K562 (cell line): ENCODE results near the gene PLAAT4. TPM values are rescaled to one million over a fixed set of nuclear protein-coding genes. Genes with fewer than 3 reads are reported as not detected.

ENCODE experiments used
- ATAC-seq: fragments of 200-7000 bp; cut with Tn5 transposase; 3 replicates; pipeline ENCODE4 v1.9.1; 2020; ENCODE audit warnings: moderate library complexity
- Bru-seq: library from RNA; stranded (reverse); fragments of 400-500 nt; gene quantifications from one replicate; lab custom pipeline; 2021; lab: Mats Ljungman, UMichigan
- BruChase-seq, 2 experiments: library from RNA; stranded (reverse); fragments of 400-500 nt; gene quantifications; one replicate each; lab custom pipeline; 2021; lab: Mats Ljungman, UMichigan
- BruUV-seq: library from RNA; stranded (reverse); fragments of 400-500 nt; replicated peaks from 2 replicates; lab custom pipeline; 2021; lab: Mats Ljungman, UMichigan
- CTCF ChIA-PET: fragments of 300-600 bp; formaldehyde crosslinking; extraction: SDS; loops from one replicate; lab custom pipeline; 2021; ENCODE audit warnings: low intra/inter-chr PET ratio; lab: Yijun Ruan, JAX
- POLR2A ChIA-PET: fragments of 300-600, 350-650 bp; sonication (Branson Sonifier 250); formaldehyde crosslinking; extraction: SDS; loops from one replicate; lab custom pipeline; 2021; ENCODE audit warnings: antibody characterized with exemption, inconsistent platforms; lab: Yijun Ruan, JAX
- DNase-seq, 4 experiments: peaks; one replicate each; pipeline versions ENCODE4 v3.0.0 to v3.0.0-alpha.2; 2011 to 2018; ENCODE audit warnings: low spot score in 3 of 4, mixed read lengths in 3 of 4; ENCODE audit errors: extremely low read depth in 1 of 4
- FAIRE-seq: peaks from 2 replicates; lab custom pipeline; 2011; peaks lifted over from hg19 to GRCh38; lab: Jason Lieb, UNC
- H2AFZ ChIP-seq: 2 replicates; pipeline ENCODE4 v1.6.0; 2011; ENCODE audit warnings: low read depth, low read length, control low read depth, inconsistent platforms
- H3K27ac ChIP-seq: fragments of 200-600 bp; 3 replicates; pipeline ENCODE4 v1.8.0; 2011; ENCODE audit warnings: low read depth, mild to moderate bottlenecking, control low read depth, inconsistent platforms, low read length, moderate library complexity, mixed read lengths; ENCODE audit errors: extremely low read depth
- H3K27me3 ChIP-seq, 2 experiments: fragments of 300-600 bp in 1 of 2; 2 replicates in 1 of 2; 3 replicates in 1 of 2; pipeline versions ENCODE4 v1.6.0 to v1.8.0; 2011; ENCODE audit warnings: inconsistent platforms in 2 of 2, low read length in 2 of 2, mild to moderate bottlenecking in 1 of 2, mixed read lengths in 1 of 2, moderate library complexity in 1 of 2; ENCODE audit not compliant: control insufficient read depth in 2 of 2, insufficient read depth in 2 of 2
- H3K36me3 ChIP-seq: fragments of 300-600 bp; 3 replicates; pipeline ENCODE4 v1.8.0; 2011; ENCODE audit warnings: mild to moderate bottlenecking, low read length, inconsistent platforms; ENCODE audit not compliant: control insufficient read depth, insufficient read depth
- H3K4me1 ChIP-seq, 2 experiments: fragments of 200-600 bp in 1 of 2; replicated peaks in 1 of 2; 2 replicates in 1 of 2; 3 replicates in 1 of 2; pipeline versions ENCODE4 v1.5.1 to v1.8.0; 2011; ENCODE audit warnings: inconsistent platforms in 2 of 2, low read length in 2 of 2, mild to moderate bottlenecking in 1 of 2, mixed read lengths in 1 of 2, moderate library complexity in 1 of 2; ENCODE audit not compliant: control insufficient read depth in 2 of 2, insufficient read depth in 2 of 2
- H3K4me2 ChIP-seq: 2 replicates; pipeline ENCODE4 v1.6.1; 2011; ENCODE audit warnings: low read length, control low read depth, inconsistent platforms, mixed read lengths; ENCODE audit not compliant: insufficient read depth
- H3K4me3 ChIP-seq: fragments of 200-600 bp; sonication (generic), shearing (Covaris generic); 2 replicates; pipeline ENCODE4 v1.5.1; 2016; ENCODE audit warnings: control low read depth, inconsistent platforms
- H3K79me2 ChIP-seq: fragments of 200-600 bp; 3 replicates; pipeline ENCODE4 v1.8.0; 2011; ENCODE audit warnings: low read length, inconsistent platforms; ENCODE audit not compliant: control insufficient read depth, insufficient read depth
- H3K9ac ChIP-seq, 2 experiments: 2 replicates each; pipeline versions ENCODE4 v1.6.0 to v1.6.1; 2011; ENCODE audit warnings: low read depth in 2 of 2, low read length in 2 of 2, control low read depth in 1 of 2, inconsistent platforms in 1 of 2, mild to moderate bottlenecking in 1 of 2, mixed read lengths in 1 of 2; ENCODE audit not compliant: insufficient read depth in 1 of 2
- H3K9me1 ChIP-seq: one replicate; pipeline ENCODE4 v1.6.0; 2011; ENCODE audit warnings: inconsistent platforms, mild to moderate bottlenecking, low read length, moderate library complexity; ENCODE audit not compliant: control insufficient read depth, insufficient read depth
- H3K9me3 ChIP-seq: replicated peaks from 2 replicates; pipeline ENCODE4 v1.5.1; 2011; ENCODE audit warnings: low read depth, low read length, inconsistent platforms; ENCODE audit not compliant: control insufficient read depth, insufficient read depth
- H4K20me1 ChIP-seq: replicated peaks from 2 replicates; pipeline ENCODE4 v1.6.1; 2011; ENCODE audit warnings: low read length, inconsistent platforms, mixed read lengths; ENCODE audit not compliant: control insufficient read depth, insufficient read depth
- PHB2 ChIP-seq: fragments of 450-650 bp; IDR thresholded peaks from 2 replicates; pipeline ENCODE4 v1.6.1; 2017; ENCODE audit warnings: low read depth
- THRAP3 ChIP-seq: fragments of 450-650 bp; IDR thresholded peaks from 2 replicates; pipeline ENCODE4 v1.6.1; 2016; ENCODE audit warnings: mild to moderate bottlenecking, inconsistent platforms, borderline replicate concordance
- ZNF239 ChIP-seq: fragments of 250-450 bp; sonication (Bioruptor Pico); IDR thresholded peaks from 2 replicates; pipeline ENCODE4 v1.4.0; 2020; ENCODE audit warnings: mild to moderate bottlenecking
- WGBS: fragments of 100-300 bp; shearing (Covaris generic); methylation state at CpG from one replicate; pipeline ENCODE4 v1.1.6; 2016; ENCODE audit warnings: low coverage, mixed read lengths; ENCODE audit not compliant: insufficient coverage; ENCODE audit errors: missing lambda C conversion rate; 5-methylcytosine and 5-hydroxymethylcytosine counted together
- in situ Hi-C: fragments of 300-500 bp; cut with MboI; formaldehyde crosslinking; loops from 4 replicates; pipeline ENCODE4 v1.15.0; 2018; ENCODE audit warnings: inconsistent platforms, mixed read lengths
- intact Hi-C: fragments of 100-400 bp; cut with micrococcal nuclease; formaldehyde crosslinking; loops from 2 replicates; pipeline ENCODE4 v1.14.2; 2022
- long read RNA-seq, 3 experiments: library from polyadenylated mRNA in 2 of 3; library from RNA in 1 of 3; unstranded in 2 of 3; stranded (forward) in 1 of 3; transcript quantifications; one replicate each; pipeline ENCODE4 v2.0.0, GENCODE V29; 2019 to 2022
- polyA minus RNA-seq, 3 experiments: library from RNA; depleted of rRNA, polyadenylated mRNA; stranded (reverse); fragments of >200 nt; gene quantifications; 2 replicates each; pipeline ENCODE4 v1.2.3, GENCODE V29; 2011
- polyA plus RNA-seq, 8 experiments: library from polyadenylated mRNA; depleted of rRNA in 4 of 8; stranded (reverse) in 5 of 8; unstranded in 3 of 8; fragments of >200 nt; fragmentation: Nextera tagmentation in 2 of 8; fragmentation: Illumina TruSeq in 1 of 8; extraction: Ambion mirVana in 2 of 8; extraction: Trizol in 1 of 8; gene quantifications; 2 replicates each; pipeline versions ENCODE4 v1.2.1 to v1.2.3, GENCODE V29; 2011 to 2014; ENCODE audit warnings: inconsistent platforms in 1 of 8, missing spikeins in 1 of 8
- total RNA-seq, 7 experiments: library from RNA; depleted of rRNA in 6 of 7; stranded (reverse); fragments of >200 nt in 6 of 7; fragmentation: Illumina TruSeq in 2 of 7; extraction: Trizol in 2 of 7; gene quantifications; 2 replicates each; pipeline versions ENCODE4 v1.2.1 to v1.2.3, GENCODE V29; 2011 to 2021; ENCODE audit warnings: low replicate concordance in 1 of 7
- TF ChIP-seq, protein P1 (sequence below): fragments of 450-650 bp; IDR thresholded peaks from 2 replicates; pipeline ENCODE4 v1.6.1; 2018; ENCODE audit not compliant: partially characterized antibody
- TF ChIP-seq, protein P2 (sequence below): fragments of 450-650 bp; IDR thresholded peaks from 2 replicates; pipeline ENCODE4 v1.6.1; 2017; ENCODE audit warnings: antibody characterized with exemption, mild to moderate bottlenecking
- TF ChIP-seq, protein P3 (sequence below): fragments of 250-450 bp; sonication (Bioruptor Pico); IDR thresholded peaks from 2 replicates; pipeline ENCODE4 v1.9.0; 2021; ENCODE audit warnings: mild to moderate bottlenecking

PLAAT4 gene, protein sequence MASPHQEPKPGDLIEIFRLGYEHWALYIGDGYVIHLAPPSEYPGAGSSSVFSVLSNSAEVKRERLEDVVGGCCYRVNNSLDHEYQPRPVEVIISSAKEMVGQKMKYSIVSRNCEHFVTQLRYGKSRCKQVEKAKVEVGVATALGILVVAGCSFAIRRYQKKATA
- not detected in 2 replicates for total RNA-seq (2011; cell fraction: chromatin; rRNA removed; ENCODE audit: low replicate concordance)
- total RNA-seq (2011; cell fraction: nucleolus; rRNA removed) = 0.67 TPM in 1 of 2 replicates, not detected in the other
- 0.51 TPM in 1 of 2 replicates, not detected in the other for total RNA-seq (2011; cell fraction: nucleoplasm; rRNA removed)
- total RNA-seq (2014; rRNA removed) = 0.37 TPM in 1 of 2 replicates, not detected in the other
- total RNA-seq (2014; rRNA removed; fragmentation: Illumina TruSeq; extraction: Trizol) = 0.99 and 1.0 TPM in 2 replicates
- 2.0 and 3.0 TPM in 2 replicates for total RNA-seq (2015; rRNA removed; fragmentation: Illumina TruSeq; extraction: Trizol)
- total RNA-seq (2021) = 0.80 and 1.2 TPM in 2 replicates
- 0.43 and 0.54 TPM in 2 replicates for polyA plus RNA-seq (2011; rRNA removed)
- 0.19 and 0.60 TPM in 2 replicates for polyA plus RNA-seq (2011; cell fraction: cytosol; rRNA removed)
- polyA plus RNA-seq (2011; cell fraction: nucleus; rRNA removed) = 0.20 and 0.47 TPM in 2 replicates
- 2.3 and 7.2 TPM in 2 replicates for polyA plus RNA-seq (2012)
- 1.1 and 1.3 TPM in 2 replicates for polyA plus RNA-seq (2014; fragmentation: Illumina TruSeq; extraction: Trizol)
- polyA plus RNA-seq (2014; fragmentation: Nextera tagmentation; extraction: Ambion mirVana) = 1 to 10 TPM; 1.2 to 2.1 TPM
- 0.57 and 1.7 TPM in 2 replicates for polyA plus RNA-seq (2014; rRNA removed)
- polyA minus RNA-seq (2011; rRNA and poly(A)+ RNA removed) = 0.84 TPM in 1 of 2 replicates, not detected in the other
- 1.2 TPM in 1 of 2 replicates, not detected in the other for polyA minus RNA-seq (2011; cell fraction: cytosol; rRNA and poly(A)+ RNA removed)
- not detected in 2 replicates for polyA minus RNA-seq (2011; cell fraction: nucleus; rRNA and poly(A)+ RNA removed)
- Bru-seq, nascent RNA = percentile 28 among the genes with signal in this experiment
- BruChase-seq, experiment 1, labeled RNA remaining after a 2-hour chase = percentile 13 among the genes with signal in this experiment
- BruChase-seq, experiment 2, labeled RNA remaining after a 6-hour chase = percentile 21 among the genes with signal in this experiment
- long read RNA-seq, experiment 1, partial matches to known transcripts = 0 of 1 reads
- long read RNA-seq, experiment 1, other reads (novel, unspliced or antisense) = 0 of 1 reads
- long read RNA-seq, experiment 2, partial matches to known transcripts = 0 of 3 reads
- long read RNA-seq, experiment 2, other reads (novel, unspliced or antisense) = 0 of 3 reads
- long read RNA-seq, experiment 3, partial matches to known transcripts = 0 of 1 reads
- long read RNA-seq, experiment 3, other reads (novel, unspliced or antisense) = 0 of 1 reads

DNA sequence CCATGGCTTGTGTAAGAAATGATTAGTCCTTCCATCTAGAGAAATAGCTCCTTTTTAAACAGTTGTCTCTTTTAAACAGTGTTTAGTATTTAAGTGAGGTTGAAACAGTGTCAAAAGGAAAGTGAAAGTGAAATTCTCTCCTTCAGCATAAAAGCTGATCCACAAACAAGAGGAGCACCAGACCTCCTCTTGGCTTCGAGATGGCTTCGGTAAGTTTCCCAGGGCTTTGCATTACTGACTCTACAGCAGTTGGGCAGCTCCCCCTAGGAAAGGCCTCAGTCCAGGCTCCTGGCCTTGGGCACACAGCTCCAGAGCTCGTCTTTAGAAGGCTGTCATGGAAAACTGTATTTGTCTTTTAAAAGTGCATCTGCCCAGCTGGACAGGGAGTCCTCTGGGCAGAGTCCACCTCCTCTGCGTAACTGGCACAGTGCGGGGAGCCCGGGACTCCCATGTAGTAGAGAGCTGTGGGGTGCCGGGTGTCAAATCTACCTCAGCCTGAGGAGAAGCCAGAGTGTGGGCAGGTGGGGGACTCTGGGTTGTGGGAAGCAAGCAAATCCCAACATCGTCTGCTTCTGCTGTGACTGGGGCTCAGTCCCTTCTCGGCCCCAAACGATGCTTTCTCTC is at the start of gene PLAAT4:
Gene PLAAT4, plus strand, starts transcription at position 140 of the 624 bp plus-strand sequence. Its CDS starts 61 bp downstream, at position 201.
- no peaks in the 10 kb centered on the region for H3K9me1 ChIP-seq
- peak within 1 kb of the TSS; percentile 61 for H3K4me2 ChIP-seq
- no peaks in the 10 kb centered on the region for H3K36me3 ChIP-seq
- no peaks in the 10 kb centered on the region for H3K9me3 ChIP-seq
- DNase-seq (peak in 2 of 4 experiments; percentile 35 to 45), ATAC-seq (peak; percentile 55), FAIRE-seq (peak; percentile 65)
- ChIA-PET POLR2A (interaction anchor here (0.5 to 1.3 kb wide), 5 partner anchors 10 to 295 kb away, joined by 3 to 7 read pairs (median 3); no protein-coding TSS in a partner anchor), CTCF (no interaction called here)
- BruUV-seq = no TSS peak
- in situ Hi-C loops = no loop called here
- H4K20me1 ChIP-seq = no peaks in the 10 kb centered on the region
- H3K79me2 ChIP-seq = no peaks in the 10 kb centered on the region
- WGBS = 55% methylated on average over 10 of the region's 10 CpGs
- no peak within 1 kb of the TSS for H3K4me3 ChIP-seq
- no peaks in the 10 kb centered on the region for H3K27me3 ChIP-seq
- peak within 1 kb of the TSS; percentile 23; the same call in 1 of the 3 replicates for H3K27ac ChIP-seq
- H3K9ac ChIP-seq = peak within 1 kb of the TSS; percentile 40 to 80; a peak in 3 of 4 replicates
- peaks cover 27 to 54% of the 10 kb centered on the region in 2 experiments for H3K4me1 ChIP-seq
- intact Hi-C loops = no loop called here
- H2AFZ ChIP-seq = peak within 1 kb of the TSS; percentile 83
- TF ChIP-seq, protein P1, sequence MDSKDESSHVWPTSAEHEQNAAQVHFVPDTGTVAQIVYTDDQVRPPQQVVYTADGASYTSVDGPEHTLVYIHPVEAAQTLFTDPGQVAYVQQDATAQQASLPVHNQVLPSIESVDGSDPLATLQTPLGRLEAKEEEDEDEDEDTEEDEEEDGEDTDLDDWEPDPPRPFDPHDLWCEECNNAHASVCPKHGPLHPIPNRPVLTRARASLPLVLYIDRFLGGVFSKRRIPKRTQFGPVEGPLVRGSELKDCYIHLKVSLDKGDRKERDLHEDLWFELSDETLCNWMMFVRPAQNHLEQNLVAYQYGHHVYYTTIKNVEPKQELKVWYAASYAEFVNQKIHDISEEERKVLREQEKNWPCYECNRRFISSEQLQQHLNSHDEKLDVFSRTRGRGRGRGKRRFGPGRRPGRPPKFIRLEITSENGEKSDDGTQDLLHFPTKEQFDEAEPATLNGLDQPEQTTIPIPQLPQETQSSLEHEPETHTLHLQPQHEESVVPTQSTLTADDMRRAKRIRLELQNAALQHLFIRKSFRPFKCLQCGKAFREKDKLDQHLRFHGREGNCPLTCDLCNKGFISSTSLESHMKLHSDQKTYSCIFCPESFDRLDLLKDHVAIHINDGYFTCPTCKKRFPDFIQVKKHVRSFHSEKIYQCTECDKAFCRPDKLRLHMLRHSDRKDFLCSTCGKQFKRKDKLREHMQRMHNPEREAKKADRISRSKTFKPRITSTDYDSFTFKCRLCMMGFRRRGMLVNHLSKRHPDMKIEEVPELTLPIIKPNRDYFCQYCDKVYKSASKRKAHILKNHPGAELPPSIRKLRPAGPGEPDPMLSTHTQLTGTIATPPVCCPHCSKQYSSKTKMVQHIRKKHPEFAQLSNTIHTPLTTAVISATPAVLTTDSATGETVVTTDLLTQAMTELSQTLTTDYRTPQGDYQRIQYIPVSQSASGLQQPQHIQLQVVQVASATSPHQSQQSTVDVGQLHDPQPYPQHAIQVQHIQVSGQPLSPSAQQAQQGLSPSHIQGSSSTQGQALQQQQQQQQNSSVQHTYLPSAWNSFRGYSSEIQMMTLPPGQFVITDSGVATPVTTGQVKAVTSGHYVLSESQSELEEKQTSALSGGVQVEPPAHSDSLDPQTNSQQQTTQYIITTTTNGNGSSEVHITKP = no peak
- TF ChIP-seq ZNF239 (CRISPR knock-in tag) (no peak), THRAP3 (no peak), PHB2 (no peak)
- TF ChIP-seq, protein P2, sequence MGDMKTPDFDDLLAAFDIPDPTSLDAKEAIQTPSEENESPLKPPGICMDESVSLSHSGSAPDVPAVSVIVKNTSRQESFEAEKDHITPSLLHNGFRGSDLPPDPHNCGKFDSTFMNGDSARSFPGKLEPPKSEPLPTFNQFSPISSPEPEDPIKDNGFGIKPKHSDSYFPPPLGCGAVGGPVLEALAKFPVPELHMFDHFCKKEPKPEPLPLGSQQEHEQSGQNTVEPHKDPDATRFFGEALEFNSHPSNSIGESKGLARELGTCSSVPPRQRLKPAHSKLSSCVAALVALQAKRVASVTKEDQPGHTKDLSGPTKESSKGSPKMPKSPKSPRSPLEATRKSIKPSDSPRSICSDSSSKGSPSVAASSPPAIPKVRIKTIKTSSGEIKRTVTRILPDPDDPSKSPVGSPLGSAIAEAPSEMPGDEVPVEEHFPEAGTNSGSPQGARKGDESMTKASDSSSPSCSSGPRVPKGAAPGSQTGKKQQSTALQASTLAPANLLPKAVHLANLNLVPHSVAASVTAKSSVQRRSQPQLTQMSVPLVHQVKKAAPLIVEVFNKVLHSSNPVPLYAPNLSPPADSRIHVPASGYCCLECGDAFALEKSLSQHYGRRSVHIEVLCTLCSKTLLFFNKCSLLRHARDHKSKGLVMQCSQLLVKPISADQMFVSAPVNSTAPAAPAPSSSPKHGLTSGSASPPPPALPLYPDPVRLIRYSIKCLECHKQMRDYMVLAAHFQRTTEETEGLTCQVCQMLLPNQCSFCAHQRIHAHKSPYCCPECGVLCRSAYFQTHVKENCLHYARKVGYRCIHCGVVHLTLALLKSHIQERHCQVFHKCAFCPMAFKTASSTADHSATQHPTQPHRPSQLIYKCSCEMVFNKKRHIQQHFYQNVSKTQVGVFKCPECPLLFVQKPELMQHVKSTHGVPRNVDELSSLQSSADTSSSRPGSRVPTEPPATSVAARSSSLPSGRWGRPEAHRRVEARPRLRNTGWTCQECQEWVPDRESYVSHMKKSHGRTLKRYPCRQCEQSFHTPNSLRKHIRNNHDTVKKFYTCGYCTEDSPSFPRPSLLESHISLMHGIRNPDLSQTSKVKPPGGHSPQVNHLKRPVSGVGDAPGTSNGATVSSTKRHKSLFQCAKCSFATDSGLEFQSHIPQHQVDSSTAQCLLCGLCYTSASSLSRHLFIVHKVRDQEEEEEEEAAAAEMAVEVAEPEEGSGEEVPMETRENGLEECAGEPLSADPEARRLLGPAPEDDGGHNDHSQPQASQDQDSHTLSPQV = 0 out of 2 replicates have a peak, but pooled peaks have one; percentile 7
- TF ChIP-seq, protein P3, sequence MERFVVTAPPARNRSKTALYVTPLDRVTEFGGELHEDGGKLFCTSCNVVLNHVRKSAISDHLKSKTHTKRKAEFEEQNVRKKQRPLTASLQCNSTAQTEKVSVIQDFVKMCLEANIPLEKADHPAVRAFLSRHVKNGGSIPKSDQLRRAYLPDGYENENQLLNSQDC (CRISPR knock-in tag) = no peak
